CD4-positive, alpha-beta memory T cell (primary cell): Measurements from ENCODE around the gene CLK2. TPM values are rescaled to one million over a fixed set of nuclear protein-coding genes. Genes with fewer than 3 reads are reported as not detected.
"Not testable (repeated sequence)": the region's sequence is repeated elsewhere in the genome, so short reads cannot be mapped to it uniquely, and the experiment has no call there.

ENCODE experiments used
- CTCF ChIA-PET: fragments of 350-600 bp; sonication (Branson Sonifier 250); formaldehyde crosslinking; loops from one replicate; lab custom pipeline; 2021; ENCODE audit warnings: inconsistent platforms; ENCODE audit not compliant: partially characterized antibody; lab: Charles Lee
- POLR2A ChIA-PET: fragments of 350-600 bp; sonication (Branson Sonifier 250); formaldehyde crosslinking; loops from one replicate; lab custom pipeline; 2021; ENCODE audit not compliant: partially characterized antibody; lab: Charles Lee
- DNase-seq, 5 donors: peaks; one replicate each; pipeline versions ENCODE4 v3.0.0 to v3.0.0-alpha.2; 2020 to 2022; ENCODE audit warnings: mixed read lengths in 1 of 5
- H3K27ac ChIP-seq: one replicate; pipeline ENCODE4 v1.7.0; 2013; ENCODE audit warnings: low read depth, low read length
- H3K27me3 ChIP-seq: 2 replicates; pipeline ENCODE4 v1.7.0; 2013; ENCODE audit warnings: mild to moderate bottlenecking, low read length, moderate library complexity; ENCODE audit not compliant: insufficient read depth
- H3K36me3 ChIP-seq: 2 replicates; pipeline ENCODE4 v1.7.0; 2013; ENCODE audit warnings: mild to moderate bottlenecking, low read length, moderate library complexity; ENCODE audit not compliant: insufficient read depth
- H3K4me1 ChIP-seq: 2 replicates; pipeline ENCODE4 v1.7.0; 2013; ENCODE audit warnings: mild to moderate bottlenecking, low read length, moderate library complexity; ENCODE audit not compliant: insufficient read depth
- H3K4me3 ChIP-seq, 2 donors: one replicate each; pipeline ENCODE4 v1.7.0; 2013; ENCODE audit warnings: low read length in 2 of 2, mild to moderate bottlenecking in 1 of 2
- H3K9me3 ChIP-seq, 2 donors: one replicate each; pipeline ENCODE4 v1.7.0; 2013; ENCODE audit warnings: low read length in 2 of 2, control low read depth in 1 of 2; ENCODE audit not compliant: control insufficient read depth in 1 of 2
- H3K27ac Mint-ChIP-seq, 7 donors: one replicate each; pipeline ENCODE4 v1.8.0; 2020 to 2021; ENCODE audit warnings: mixed read lengths in 7 of 7, mild to moderate bottlenecking in 6 of 7, inconsistent platforms in 3 of 7, moderate library complexity in 3 of 7
- H3K27me3 Mint-ChIP-seq, 2 donors: one replicate each; pipeline ENCODE4 v1.8.0; 2020 to 2021; ENCODE audit warnings: mixed read lengths in 2 of 2
- H3K36me3 Mint-ChIP-seq, 2 donors: one replicate each; pipeline ENCODE4 v1.8.0; 2020 to 2021; ENCODE audit warnings: mixed read lengths in 2 of 2, inconsistent platforms in 1 of 2, mild to moderate bottlenecking in 1 of 2
- H3K4me1 Mint-ChIP-seq, 4 donors: one replicate each; pipeline ENCODE4 v1.8.0; 2020 to 2021; ENCODE audit warnings: mixed read lengths in 4 of 4, mild to moderate bottlenecking in 1 of 4
- H3K4me3 Mint-ChIP-seq, 8 donors: one replicate each; pipeline ENCODE4 v1.8.0; 2020 to 2021; ENCODE audit warnings: mixed read lengths in 8 of 8, mild to moderate bottlenecking in 7 of 8, moderate library complexity in 6 of 8, inconsistent platforms in 3 of 8
- H3K9me3 Mint-ChIP-seq, 8 donors: one replicate each; pipeline ENCODE4 v1.8.0; 2020 to 2021; ENCODE audit warnings: mixed read lengths in 8 of 8, mild to moderate bottlenecking in 5 of 8, inconsistent platforms in 3 of 8, moderate library complexity in 1 of 8
- intact Hi-C: fragments of 100-400 bp; cut with micrococcal nuclease; formaldehyde crosslinking; loops from one replicate; pipeline ENCODE4 v1.15.1; 2023
- polyA plus RNA-seq, 2 donors: library from polyadenylated mRNA; unstranded; fragments of 300-500 nt; fragmentation: Illumina TruSeq; gene quantifications; one replicate each; pipeline ENCODE4 v1.2.3, GENCODE V29; 2021
- total RNA-seq, 2 experiments: library from RNA; stranded (reverse); gene quantifications; one replicate each; pipeline ENCODE4 v1.2.3, GENCODE V29; 2021

The CLK2 gene
- total and polyA plus RNA-seq, 4 experiments from 2014 or later: 11.4 to 126 (median 72.2) TPM

GRCh38 chr1:155235375-155235774, 37.9 kb downstream of the CLK2 start:
- H3K9me3 ChIP-seq, H3K36me3 ChIP-seq, H3K27me3 Mint-ChIP-seq, intact Hi-C loops, POLR2A ChIA-PET, H3K4me3 ChIP-seq, H3K27me3 ChIP-seq, H3K9me3 Mint-ChIP-seq: not testable (repeated sequence)
- Mint-ChIP-seq H3K36me3 (peaks cover 21 to 33% of the 10 kb centered on the region in 2 donors), H3K27ac (peak overlapping the region; percentile 74 to 95 (median 86)), H3K4me1 (peaks cover 9 to 25% (median 21%) of the 10 kb centered on the region in 4 donors), H3K4me3 (peak overlapping the region in 6 of 8 donors; percentile 2 to 71 (median 46))
- CTCF ChIA-PET: interaction anchor here (1.7 kb wide), 1 partner anchor 15 kb away, joined by 7 read pairs; no protein-coding TSS in a partner anchor
- Histone ChIP-seq H3K27ac (peak overlapping the region; percentile 14), H3K4me1 (peaks cover 22% of the 10 kb centered on the region)
- peak in 2 of 5 donors; percentile 26 to 39 for DNase-seq

GRCh38 chr1:155233502-155233901, 39.8 kb downstream of the CLK2 start:
- intact Hi-C loops, H3K27ac ChIP-seq, H3K27me3 Mint-ChIP-seq, H3K36me3 ChIP-seq, POLR2A ChIA-PET, CTCF ChIA-PET, H3K9me3 Mint-ChIP-seq, H3K4me3 ChIP-seq, H3K27me3 ChIP-seq, H3K4me3 Mint-ChIP-seq, H3K9me3 ChIP-seq, DNase-seq, H3K27ac Mint-ChIP-seq: not testable (repeated sequence)
- Mint-ChIP-seq H3K36me3 (peaks cover 21 to 26% of the 10 kb centered on the region in 2 donors), H3K4me1 (peaks cover 10 to 24% (median 17%) of the 10 kb centered on the region in 4 donors)
- peaks cover 14% of the 10 kb centered on the region for H3K4me1 ChIP-seq

GRCh38 chr1:155232001-155232978, 41.0 kb downstream of the CLK2 start:
- H3K4me3 Mint-ChIP-seq, H3K27me3 ChIP-seq, H3K9me3 ChIP-seq, DNase-seq, H3K9me3 Mint-ChIP-seq, H3K36me3 ChIP-seq, H3K27ac ChIP-seq, intact Hi-C loops, H3K4me3 ChIP-seq, H3K27me3 Mint-ChIP-seq: not testable (repeated sequence)
- H3K4me1 ChIP-seq: peaks cover 22% of the 10 kb centered on the region
- H3K36me3 Mint-ChIP-seq: peaks cover 15 to 19% of the 10 kb centered on the region in 2 donors
- ChIA-PET POLR2A (interaction anchor here (1.0 to 1.4 kb wide), 2 partner anchors 11 to 58 kb away, joined by 3 to 5 read pairs; no protein-coding TSS in a partner anchor), CTCF (interaction anchor here (1.5 kb wide), 1 partner anchor 18 kb away, joined by 3 read pairs; no protein-coding TSS in a partner anchor)
- H3K27ac Mint-ChIP-seq: peak overlapping the region in 3 of 7 donors; percentile 11 to 53 (median 15)
- peaks cover 13 to 33% (median 24%) of the 10 kb centered on the region in 4 donors for H3K4me1 Mint-ChIP-seq

- Mint-ChIP-seq H3K4me1 (peaks cover 16 to 35% (median 26%) of the 10 kb centered on the region in 4 donors), H3K36me3 (peaks cover 9 to 16% of the 10 kb centered on the region in 2 donors), H3K27ac (peak overlapping the region in 5 of 7 donors; percentile 10 to 82 (median 24))
- H3K9me3 Mint-ChIP-seq, H3K27ac ChIP-seq, DNase-seq, H3K36me3 ChIP-seq, H3K27me3 ChIP-seq, intact Hi-C loops, H3K27me3 Mint-ChIP-seq, H3K4me3 Mint-ChIP-seq, H3K4me3 ChIP-seq, H3K9me3 ChIP-seq: not testable (repeated sequence)
- H3K4me1 ChIP-seq: peaks cover 22% of the 10 kb centered on the region
- CTCF ChIA-PET: interaction anchor here (1.5 kb wide), 1 partner anchor 19 kb away, joined by 3 read pairs; no protein-coding TSS in a partner anchor
- POLR2A ChIA-PET: interaction anchor here (1.0 to 1.4 kb wide), 2 partner anchors 12 to 57 kb away, joined by 3 to 5 read pairs; no protein-coding TSS in a partner anchor
Observed at GRCh38 chr1:155231302-155231701, 42.0 kb downstream of the CLK2 start.

GRCh38 chr1:155228096-155228427, 45.2 kb downstream of the CLK2 start:
- Mint-ChIP-seq H3K36me3 (peaks cover 0 to 9% of the 10 kb centered on the region in 2 donors), H3K4me1 (peaks cover 14 to 34% (median 25%) of the 10 kb centered on the region in 4 donors), H3K9me3 (no peaks in the 10 kb centered on the region), H3K27ac (peak overlapping the region; percentile 77 to 97 (median 93)), H3K27me3 (no peaks in the 10 kb centered on the region), H3K4me3 (peak overlapping the region; percentile 78 to 93 (median 88))
- CTCF ChIA-PET: interaction anchor here (0.6 to 7.4 kb wide), 6 partner anchors 21 to 143 kb away, joined by 3 to 106 read pairs (median 9); partner anchors contain the start of genes KRTCAP2, MTX1 and THBS3
- peak overlapping the region in 1 of 2 donors; percentile 80 for H3K4me3 ChIP-seq
- peaks cover 19% of the 10 kb centered on the region for H3K4me1 ChIP-seq
- H3K36me3 ChIP-seq: no peaks in the 10 kb centered on the region
- H3K27ac ChIP-seq: peak overlapping the region; percentile 69
- no peaks in the 10 kb centered on the region for H3K27me3 ChIP-seq
- no peak for DNase-seq
- H3K9me3 ChIP-seq: no peaks in the 10 kb centered on the region
- POLR2A ChIA-PET: interaction anchor here (1.5 to 3.8 kb wide), 8 partner anchors 13 to 143 kb away, joined by 3 to 89 read pairs (median 15); partner anchors contain the start of genes CLK2, KRTCAP2, MTX1 and THBS3
- intact Hi-C loops: no loop called here

- Histone ChIP-seq H3K27me3 (no peaks in the 10 kb centered on the region), H3K4me1 (peaks cover 19% of the 10 kb centered on the region), H3K4me3 (peak overlapping the region; percentile 80 to 86), H3K9me3 (no peaks in the 10 kb centered on the region), H3K36me3 (no peaks in the 10 kb centered on the region), H3K27ac (peak overlapping the region; percentile 69)
- Mint-ChIP-seq H3K4me3 (peak overlapping the region; percentile 78 to 93 (median 88)), H3K9me3 (no peaks in the 10 kb centered on the region), H3K27ac (peak overlapping the region; percentile 77 to 97 (median 93)), H3K27me3 (no peaks in the 10 kb centered on the region), H3K36me3 (peaks cover 0 to 9% of the 10 kb centered on the region in 2 donors), H3K4me1 (peaks cover 14 to 34% (median 25%) of the 10 kb centered on the region in 4 donors)
- POLR2A ChIA-PET: interaction anchor here (1.1 to 3.8 kb wide), 13 partner anchors 14 to 142 kb away, joined by 3 to 89 read pairs (median 7); partner anchors contain the start of genes CLK2, KRTCAP2, MTX1 and THBS3
- intact Hi-C loops: loop anchor here (1.0 kb wide), 2 partner anchors 17 to 33 kb away; no protein-coding TSS in a partner anchor
- CTCF ChIA-PET: interaction anchor here (0.6 to 7.4 kb wide), 17 partner anchors 12 to 143 kb away, joined by 3 to 106 read pairs (median 5); partner anchors contain the start of genes KRTCAP2, MTX1 and THBS3
- peak; percentile 94 to 99 (median 98) for DNase-seq
Observed at GRCh38 chr1:155227261-155228095, 45.8 kb downstream of the CLK2 start.
